Skeletal muscle satellite cell (primary cell): ENCODE measurements around the gene TF. TPM values are rescaled to one million over a fixed set of nuclear protein-coding genes. Genes with fewer than 3 reads are reported as not detected.

ENCODE experiments used
- H3K27me3 ChIP-seq: 2 replicates; pipeline ENCODE4 v1.7.0; 2013; ENCODE audit warnings: low read length; ENCODE audit not compliant: control insufficient read depth, insufficient read depth
- H3K36me3 ChIP-seq: 2 replicates; pipeline ENCODE4 v1.7.0; 2013; ENCODE audit warnings: mild to moderate bottlenecking, control low read depth, low read length; ENCODE audit not compliant: insufficient read depth
- H3K4me1 ChIP-seq: 2 replicates; pipeline ENCODE4 v1.7.0; 2013; ENCODE audit warnings: low read length; ENCODE audit not compliant: control insufficient read depth, insufficient read depth
- H3K4me2 ChIP-seq: 2 replicates; pipeline ENCODE4 v1.7.0; 2013; ENCODE audit warnings: mild to moderate bottlenecking, low read length
- H3K4me3 ChIP-seq: 2 replicates; pipeline ENCODE4 v1.7.0; 2013; ENCODE audit warnings: low read length
- H3K9ac ChIP-seq: 2 replicates; pipeline ENCODE4 v1.7.0; 2013; ENCODE audit warnings: mild to moderate bottlenecking, low read depth, low read length, moderate library complexity
- H3K9me3 ChIP-seq: replicated peaks from 2 replicates; pipeline ENCODE4 v1.7.0; 2013; ENCODE audit warnings: mild to moderate bottlenecking, control low read depth, low read length
- small RNA-seq: library from RNA; depleted of rRNA; stranded (forward); fragments of <200 nt; gene quantifications from one replicate; pipeline ENCODE3, GENCODE V24; 2012

The TF gene

DNA sequence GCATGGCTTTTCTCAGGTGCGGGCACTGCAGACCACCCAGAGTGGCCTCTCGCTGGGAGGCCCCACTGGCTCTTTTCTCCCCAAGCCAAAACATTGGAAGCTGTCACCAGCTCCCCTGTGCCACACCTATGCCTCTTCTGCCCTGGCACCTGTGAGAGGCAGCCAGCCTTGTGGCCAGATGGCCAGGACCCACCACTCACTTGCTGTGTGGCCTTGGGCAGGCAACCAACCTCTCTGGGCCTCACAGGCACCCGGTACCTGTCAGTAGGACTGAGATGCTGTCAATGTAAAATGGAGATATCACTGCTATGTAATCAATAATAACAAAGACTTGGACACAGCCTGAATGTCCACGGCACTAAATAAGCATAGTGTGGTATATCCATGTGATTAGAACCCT, 96.0 kb downstream of the TF start:
- Histone ChIP-seq H3K4me1 (no peaks in the 10 kb centered on the region), H3K4me3 (no peak overlapping the region), H3K9me3 (no peaks in the 10 kb centered on the region), H3K36me3 (no peaks in the 10 kb centered on the region), H3K9ac (no peak overlapping the region), H3K27me3 (peaks cover 9% of the 10 kb centered on the region), H3K4me2 (no peak overlapping the region)

DNA sequence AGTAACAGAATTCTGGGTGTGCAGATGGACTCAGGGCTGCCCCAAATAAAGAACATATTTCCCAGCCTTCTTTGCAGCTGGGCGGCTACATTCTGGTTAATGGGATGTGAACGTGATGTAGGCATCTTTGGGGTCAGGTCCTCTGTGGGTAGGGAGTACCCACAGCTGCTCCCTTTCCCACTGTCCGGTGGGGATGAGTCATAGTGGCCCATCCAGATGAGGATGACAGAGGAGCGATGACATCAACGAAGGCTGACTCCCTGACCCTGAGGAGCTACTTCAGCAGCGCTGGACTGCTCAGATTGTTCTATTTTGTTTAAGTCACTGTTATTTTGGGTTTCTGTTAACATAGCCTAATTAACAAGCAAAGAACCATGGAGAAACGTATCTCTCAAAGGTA, 97.4 kb downstream of the TF start:
- no peaks in the 10 kb centered on the region for H3K36me3 ChIP-seq
- no peak overlapping the region for H3K9ac ChIP-seq
- no peaks in the 10 kb centered on the region for H3K9me3 ChIP-seq
- H3K27me3 ChIP-seq, result peaks cover 18% of the 10 kb centered on the region
- no peak overlapping the region for H3K4me2 ChIP-seq
- no peak overlapping the region for H3K4me3 ChIP-seq
- H3K4me1 ChIP-seq, result no peaks in the 10 kb centered on the region

- Histone ChIP-seq H3K9me3 (no peaks in the 10 kb centered on the region), H3K4me3 (no peak overlapping the region), H3K36me3 (no peaks in the 10 kb centered on the region), H3K4me1 (no peaks in the 10 kb centered on the region), H3K27me3 (peaks cover 30% of the 10 kb centered on the region), H3K9ac (no peak overlapping the region), H3K4me2 (no peak overlapping the region)
These were observed 98.9 kb downstream of the TF start for GRCh38 chr3:133845127-133845526.

Small RNAs within 50 kb of the gene (small RNA-seq; reads per million reads assigned to genes)
- not detected for gene RNA5SP140
